Activated T-cell treated with anti-CD3 and anti-CD28 coated beads, Interleukin-2, amount 50 U/mL, for 48 hours (primary cell): Measurements from ENCODE around the gene SETD6.

ENCODE experiments used
- DNase-seq, 2 experiments: peaks; one replicate each; pipeline ENCODE4 v3.0.0-alpha.2; 2020

The SETD6 gene

DNA sequence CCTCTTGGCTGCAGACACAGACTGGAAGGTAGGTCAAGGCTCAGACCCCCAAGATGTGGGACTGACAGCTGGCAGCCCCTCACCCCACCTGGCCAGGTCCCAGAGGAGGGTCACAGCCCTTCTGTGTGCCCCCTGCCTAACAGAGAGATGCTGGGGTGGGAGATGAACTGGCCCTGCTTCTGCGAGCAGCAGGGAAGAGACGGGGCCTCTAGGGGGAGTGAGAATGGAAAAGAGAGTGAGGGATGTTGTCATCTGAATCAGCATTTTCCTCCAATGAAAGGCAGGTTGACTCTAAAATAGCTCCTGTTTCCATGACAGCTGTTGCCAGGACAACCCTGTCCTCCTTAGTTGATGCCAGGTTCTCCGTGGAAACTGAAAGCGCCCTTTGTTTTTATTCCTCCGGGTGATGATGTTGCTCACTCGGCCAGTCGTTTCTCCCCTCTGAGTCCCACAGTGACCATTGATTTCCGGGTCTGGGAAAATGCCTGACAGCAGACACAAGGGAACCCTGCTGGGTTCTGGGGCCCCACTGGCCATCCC is 20.3 kb upstream of the SETD6 start:
- peak; percentile 72 to 77 for DNase-seq

DNA sequence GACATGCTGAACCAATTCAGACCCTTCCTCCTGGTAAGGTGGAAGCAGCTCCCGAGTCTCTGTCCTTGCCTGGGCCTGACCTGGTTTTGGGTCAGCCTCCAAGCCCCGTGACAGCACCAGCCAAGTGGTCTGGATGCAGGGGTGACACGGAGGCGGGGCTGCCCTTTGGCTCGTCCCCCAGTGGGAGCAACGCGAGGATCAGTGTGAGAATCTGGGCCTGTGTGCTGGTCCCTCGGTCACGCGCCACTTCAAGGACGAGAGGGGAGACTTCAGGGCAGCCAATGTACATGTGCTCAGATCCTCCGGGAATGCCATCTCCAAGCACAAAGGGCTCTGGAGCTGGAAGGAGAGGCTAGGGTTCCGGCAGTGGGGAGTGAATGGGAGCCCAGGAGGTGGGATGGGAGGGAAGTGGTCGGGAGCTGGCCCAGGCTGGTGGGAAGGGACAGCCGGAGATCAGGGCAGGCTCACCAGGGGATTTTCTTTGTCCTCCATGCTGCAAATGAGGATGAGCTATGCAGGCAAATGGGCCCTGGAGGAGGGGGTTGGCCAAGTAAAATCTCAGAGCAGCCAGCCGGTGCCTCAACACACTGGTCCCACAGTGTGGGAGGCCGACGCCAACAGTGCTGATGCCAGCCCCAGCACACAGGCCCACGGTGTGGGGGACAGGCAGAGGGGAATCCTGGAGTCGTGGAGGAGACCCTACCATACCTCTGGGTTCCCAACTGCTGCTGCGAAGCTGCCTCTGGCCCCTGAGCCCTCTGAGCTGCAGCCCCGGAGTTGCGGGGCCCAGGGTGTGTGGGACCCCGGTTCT is 19.6 kb upstream of the SETD6 start:
- no peak for DNase-seq

GRCh38 chr16:58497468-58497867 is 17.8 kb upstream of the SETD6 start:
- DNase-seq, result no peak

DNA sequence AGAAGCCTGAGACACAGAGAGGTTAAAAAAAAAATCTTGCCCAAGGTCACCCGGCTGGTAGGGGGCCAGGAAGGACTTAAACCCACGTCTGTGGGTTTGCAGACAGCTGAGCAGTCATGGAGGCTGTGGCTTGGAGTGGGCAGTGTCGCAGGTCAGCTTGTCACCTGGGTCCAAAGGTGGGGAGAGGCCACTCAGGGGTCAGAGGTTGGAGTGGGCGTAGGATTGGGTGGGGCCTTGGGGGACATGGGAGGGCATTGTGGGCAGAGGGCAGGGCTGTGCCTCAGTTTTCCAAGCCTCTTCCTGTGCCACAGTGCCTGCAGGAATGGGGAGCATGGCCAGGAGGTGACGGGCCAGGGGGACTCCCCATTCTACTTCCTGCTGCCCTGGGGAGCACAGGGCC is 17.4 kb upstream of the SETD6 start:
- no peak for DNase-seq

DNA sequence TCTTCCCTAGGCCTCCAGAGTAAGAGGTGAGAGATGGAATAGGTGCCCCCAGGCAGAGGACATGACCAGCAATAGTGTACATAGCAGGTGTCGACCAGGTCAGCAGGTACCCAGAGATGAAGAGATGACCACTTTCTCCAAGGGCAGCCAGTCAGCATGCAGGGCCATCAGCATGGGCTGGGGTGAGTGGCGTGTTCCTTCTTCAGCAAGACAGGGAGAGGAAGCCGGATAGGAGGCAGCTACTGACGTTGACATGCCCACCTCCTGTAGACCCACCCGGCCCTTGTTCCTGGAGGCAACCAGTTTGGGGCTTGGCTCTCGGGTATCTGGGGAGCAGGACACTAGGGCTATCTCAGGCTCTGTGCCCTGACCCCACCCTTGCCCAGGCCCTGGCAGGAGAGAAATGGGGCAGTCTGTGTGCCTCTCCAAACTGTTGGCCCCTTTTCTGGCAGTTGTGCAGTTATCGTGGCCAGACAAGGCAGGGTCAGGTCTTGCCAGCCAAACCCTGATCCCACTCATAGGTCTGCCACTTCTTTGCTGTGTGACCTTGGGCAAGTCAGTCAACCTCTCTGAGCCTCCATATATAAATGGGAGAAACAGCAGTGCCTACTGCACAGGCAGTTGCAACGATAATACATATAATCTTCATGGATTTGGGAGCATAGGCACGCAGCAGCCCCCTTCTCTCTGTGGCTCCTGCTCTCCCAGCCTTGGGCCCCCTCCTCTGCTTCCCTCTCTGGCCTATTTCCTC is 16.8 kb upstream of the SETD6 start:
- DNase-seq, result no peak

GRCh38 chr16:58499092-58499511 is 16.2 kb upstream of the SETD6 start:
- DNase-seq, result no peak

DNA sequence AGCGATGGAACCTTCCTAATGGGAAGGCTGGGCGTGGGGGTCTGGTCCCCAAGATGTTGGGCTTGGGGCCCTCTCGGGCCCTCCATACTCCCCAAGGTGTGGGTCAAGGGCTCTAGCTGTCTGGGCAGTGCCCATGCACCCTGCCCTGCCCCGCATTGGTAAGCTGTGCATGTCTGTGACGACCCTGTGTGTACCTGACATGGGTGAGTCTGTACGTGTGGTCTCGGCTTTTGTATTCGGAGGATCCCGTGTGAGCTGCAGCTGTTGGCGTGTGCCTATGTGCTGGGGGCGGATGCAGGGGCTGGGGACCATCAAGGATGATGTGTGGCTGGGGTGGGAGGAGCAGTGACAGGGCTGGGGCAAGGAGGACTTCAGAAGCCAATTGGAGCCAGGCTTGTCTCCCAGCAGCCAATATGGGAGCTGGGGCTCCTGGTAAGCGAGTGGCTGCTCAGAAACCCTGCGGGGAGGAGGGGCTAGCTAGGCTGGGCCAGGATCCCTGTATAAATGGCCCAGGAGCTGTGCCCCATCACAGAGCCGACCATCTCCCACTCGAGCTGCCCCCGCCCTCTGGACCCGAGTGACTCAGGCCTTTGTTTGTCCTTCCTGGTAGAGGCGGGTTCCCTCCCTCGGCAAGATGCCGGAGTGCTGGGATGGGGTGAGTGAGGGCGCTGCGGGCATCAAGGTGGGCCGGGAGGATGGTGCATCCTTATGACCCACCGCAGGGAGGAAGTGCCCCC is 15.5 kb upstream of the SETD6 start, which contains the start of gene NDRG4:
TSS of gene NDRG4 (plus strand) at position 529 of the 737 bp plus-strand sequence. CDS start at position 635, 106 bp downstream.
- DNase-seq, result peak; percentile 48 to 65

GRCh38 chr16:58500430-58501241 is 14.7 kb upstream of the SETD6 start:
- no peak for DNase-seq

- DNase-seq, result peak; percentile 57 to 68
These were observed 13.8 kb upstream of the SETD6 start for GRCh38 chr16:58501242-58502131.

DNA sequence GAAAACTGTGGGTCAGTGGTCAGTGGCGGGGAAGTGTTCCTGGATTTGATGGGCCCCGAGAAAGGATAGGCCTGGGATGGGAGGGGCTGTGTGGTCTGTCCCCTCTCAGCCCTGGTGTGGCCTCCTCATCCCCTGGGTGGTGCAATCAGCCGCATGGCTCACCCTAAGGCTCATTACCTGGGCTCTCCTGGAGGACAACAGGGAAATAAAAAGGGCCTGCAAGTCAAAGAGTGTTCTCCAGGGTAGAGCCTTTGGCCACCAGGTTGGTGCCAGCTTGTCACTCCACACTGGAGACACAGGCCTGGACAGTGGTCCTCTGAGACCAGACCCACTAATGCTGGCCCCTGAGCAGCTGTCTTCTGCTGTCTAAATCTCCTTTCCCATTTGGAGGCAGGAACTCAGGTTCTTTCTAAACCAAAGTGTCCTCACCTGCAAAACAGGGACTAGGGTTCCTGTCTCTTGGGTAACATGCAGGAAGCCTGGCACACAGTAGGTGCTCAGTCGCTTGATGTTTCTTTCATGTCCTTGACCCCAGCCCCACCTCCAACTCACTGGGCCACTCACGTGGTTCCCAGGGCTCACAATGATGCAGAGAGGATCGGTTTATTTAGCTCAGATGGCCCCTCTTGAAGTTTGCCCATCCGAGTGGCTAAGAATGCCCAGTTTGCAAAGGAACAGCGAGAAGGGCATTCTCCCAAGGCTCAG is 12.9 kb upstream of the SETD6 start:
- peak in 1 of 2 experiments; percentile 15 for DNase-seq

DNA sequence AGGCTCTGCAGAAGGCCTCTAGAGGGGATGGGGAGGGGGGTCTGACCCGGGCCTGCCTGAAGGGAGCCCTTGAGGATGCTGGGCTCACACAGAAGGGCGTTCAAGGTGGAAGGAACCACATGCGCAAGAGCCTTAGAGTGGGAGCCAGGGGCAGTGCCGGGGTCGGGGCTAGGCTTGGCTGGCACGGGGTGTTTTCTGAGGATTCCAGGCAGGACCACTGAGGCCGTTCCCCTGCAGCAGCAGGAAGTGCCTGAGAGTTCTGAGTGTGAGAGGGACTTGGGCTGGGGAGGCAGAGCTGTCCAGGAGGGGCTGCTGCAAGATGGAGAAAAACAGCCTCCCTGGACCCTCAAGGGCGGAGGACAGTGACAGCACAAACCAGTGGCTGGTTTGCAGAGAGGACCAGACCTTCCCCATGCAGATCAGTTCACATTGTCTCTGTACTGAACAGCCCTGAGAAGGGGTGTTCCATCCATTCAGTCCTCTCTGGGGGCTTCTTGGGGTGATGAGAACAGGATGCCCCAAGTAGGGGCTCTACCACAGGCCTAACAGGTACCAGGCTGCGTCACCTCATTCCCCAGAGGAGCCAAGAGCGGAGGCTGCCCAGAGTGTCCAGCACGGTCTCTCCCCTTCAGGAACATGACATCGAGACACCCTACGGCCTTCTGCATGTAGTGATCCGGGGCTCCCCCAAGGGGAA is 12.0 kb upstream of the SETD6 start:
- DNase-seq, result peak in 1 of 2 experiments; percentile 15

- peak in 1 of 2 experiments; percentile 17 for DNase-seq
These were observed 11.2 kb upstream of the SETD6 start for GRCh38 chr16:58503863-58504688.

DNA sequence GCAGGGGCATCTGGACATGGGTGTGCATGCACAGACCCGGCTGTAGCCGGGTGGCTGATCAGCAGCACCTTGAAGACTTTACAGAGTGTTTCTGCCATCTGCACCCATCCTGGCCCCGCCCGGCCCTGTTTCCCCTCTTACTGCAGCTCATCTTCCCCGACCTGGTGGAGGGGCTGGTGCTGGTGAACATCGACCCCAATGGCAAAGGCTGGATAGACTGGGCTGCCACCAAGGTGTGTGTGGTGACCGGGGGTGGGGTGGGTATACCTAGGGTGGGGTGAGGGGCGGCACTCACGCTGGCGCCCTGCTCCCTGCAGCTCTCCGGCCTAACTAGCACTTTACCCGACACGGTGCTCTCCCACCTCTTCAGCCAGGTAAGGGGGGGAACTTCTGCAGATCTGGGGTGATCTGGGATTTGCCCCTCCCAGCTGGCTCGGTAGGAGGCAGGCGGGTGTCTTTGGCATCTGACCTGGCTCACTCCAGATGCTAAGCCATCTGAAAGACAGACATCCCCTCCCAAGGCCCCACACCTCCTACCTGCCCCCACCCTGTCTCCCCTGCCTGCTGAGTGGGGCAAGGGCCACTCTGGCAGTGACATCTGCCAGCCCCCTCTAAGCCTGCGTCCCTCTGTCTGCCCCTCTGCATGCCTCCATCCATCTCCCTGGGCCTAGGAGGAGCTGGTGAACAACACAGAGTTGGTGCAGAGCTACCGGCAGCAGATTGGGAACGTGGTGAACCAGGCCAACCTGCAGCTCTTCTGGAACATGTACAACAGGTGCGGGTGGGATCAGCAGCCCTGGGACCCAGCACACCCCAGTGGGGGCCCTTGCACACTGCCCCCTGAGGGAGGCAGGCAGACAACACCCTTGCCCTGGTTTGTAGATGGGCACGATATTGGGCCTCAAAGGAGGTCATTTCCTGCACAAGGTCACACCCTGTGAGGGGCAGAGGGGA is 8.8 kb upstream of the SETD6 start:
- peak; percentile 16 to 17 for DNase-seq

GRCh38 chr16:58507195-58507962 is 7.9 kb upstream of the SETD6 start:
- DNase-seq, result peak; percentile 7 to 13

DNA sequence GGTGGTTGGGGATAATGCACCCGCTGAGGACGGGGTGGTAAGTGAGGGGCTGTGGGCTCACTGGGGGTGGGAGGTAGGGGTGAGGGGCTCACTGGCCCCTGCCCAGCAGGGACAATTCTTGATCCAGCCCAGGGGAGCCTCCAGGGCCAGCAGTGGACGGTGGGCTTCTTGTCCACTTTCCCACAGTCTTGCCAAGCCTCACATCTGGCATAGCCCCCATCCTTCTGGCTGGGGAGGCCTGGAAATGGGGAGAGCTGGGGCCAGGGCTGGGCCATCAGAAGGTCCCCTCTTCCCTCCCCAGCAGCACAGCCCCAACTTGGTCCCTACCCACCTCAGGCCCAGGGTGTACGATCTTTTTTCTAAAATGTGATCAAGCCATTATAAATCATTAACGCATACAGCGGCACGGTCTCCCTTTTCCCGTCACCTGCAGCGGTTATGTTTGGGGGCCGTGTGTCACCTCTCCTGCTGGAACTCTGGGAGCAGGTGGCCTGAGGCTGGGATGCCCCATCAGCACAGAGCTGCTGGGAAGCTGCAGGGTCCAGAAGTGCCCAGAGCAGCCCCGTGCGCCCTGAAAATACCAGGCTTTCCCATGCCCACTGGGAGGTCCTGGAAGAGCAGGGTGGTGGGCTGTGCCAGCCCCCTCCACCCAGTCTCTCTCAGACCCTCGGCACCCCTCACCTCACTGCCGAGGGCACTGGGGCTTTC is 7.2 kb upstream of the SETD6 start:
- peak in 1 of 2 experiments; percentile 11 for DNase-seq

DNA sequence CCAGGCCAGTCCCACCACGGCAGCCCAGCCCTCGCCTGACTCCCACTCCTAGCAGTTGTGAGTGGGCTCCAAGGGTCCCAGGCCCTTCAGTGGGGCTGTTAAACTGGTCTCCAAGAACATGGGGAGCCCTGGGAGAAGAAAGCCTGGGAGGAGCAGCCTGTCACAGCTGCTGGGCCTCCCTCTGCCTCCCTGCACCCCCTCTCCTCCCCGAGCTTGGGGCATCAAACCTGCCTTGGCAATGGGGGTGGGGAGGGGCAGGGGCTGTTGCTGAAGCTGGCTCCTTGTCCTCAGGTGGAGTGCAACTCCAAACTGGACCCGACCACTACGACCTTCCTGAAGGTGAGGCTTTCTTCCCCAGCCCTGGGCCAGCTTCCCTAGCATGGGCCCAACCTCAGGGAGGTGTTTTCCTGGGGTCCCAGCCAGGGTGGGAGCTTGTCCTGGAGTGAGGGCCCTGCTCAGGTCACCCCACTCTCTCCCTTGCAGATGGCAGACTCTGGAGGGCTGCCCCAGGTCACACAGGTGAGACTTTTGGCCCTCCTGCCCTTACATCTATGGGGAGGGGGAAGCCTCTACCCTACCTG is 6.6 kb upstream of the SETD6 start:
- DNase-seq, result peak; percentile 15 to 18
